HepG2 (cell line): ENCODE results near the gene CMTM1. TPM values are rescaled to one million over a fixed set of nuclear protein-coding genes. Genes with fewer than 3 reads are reported as not detected.

Source experiments
- CTCF ChIP-seq: sonication (generic); formaldehyde crosslinking; IDR thresholded peaks from 2 replicates; pipeline ENCODE4 v1.5.0; 2020; ENCODE audit warnings: mild to moderate bottlenecking, missing genetic modification reagents, moderate library complexity
- E2F5 ChIP-seq: sonication (generic); formaldehyde crosslinking; conservative IDR thresholded peaks from 2 replicates; pipeline ENCODE4 v1.4.0; 2020; ENCODE audit warnings: missing genetic modification reagents
- HNF1A ChIP-seq, 2 experiments: sonication (generic) in 1 of 2; formaldehyde crosslinking in 1 of 2; IDR thresholded peaks; 2 replicates each; pipeline versions ENCODE4 v1.4.0 to v1.6.1; 2016 to 2020; ENCODE audit warnings: borderline replicate concordance in 1 of 2, low read depth in 1 of 2, mild to moderate bottlenecking in 1 of 2, missing genetic modification reagents in 1 of 2
- MBD4 ChIP-seq: IDR thresholded peaks from 2 replicates; pipeline ENCODE4 v1.6.1; 2012; ENCODE audit warnings: low read length, inconsistent platforms, borderline replicate concordance
- POLR2AphosphoS2 ChIP-seq: IDR thresholded peaks from 2 replicates; pipeline ENCODE4 v1.6.1; 2011; ENCODE audit warnings: low read depth, low read length, improper control_type of control experiment
- PTBP1 ChIP-seq: fragments of 200-400 bp; formaldehyde crosslinking; IDR thresholded peaks from 2 replicates; pipeline ENCODE4 v1.6.1; 2018; ENCODE audit warnings: low read length, low read depth; ENCODE audit not compliant: poor library complexity, severe bottlenecking
- SP1 ChIP-seq, 2 experiments: fragments of 450-650 bp in 1 of 2; sonication (generic) in 1 of 2; formaldehyde crosslinking in 1 of 2; IDR thresholded peaks; 2 replicates each; pipeline versions ENCODE4 v1.4.0 to v1.6.1; 2016 to 2020; ENCODE audit warnings: missing genetic modification reagents in 1 of 2
- TP53 ChIP-seq: sonication (generic); formaldehyde crosslinking; conservative IDR thresholded peaks from 2 replicates; pipeline ENCODE4 v1.4.0; 2020; ENCODE audit warnings: missing genetic modification reagents
- ZNF512B ChIP-seq: sonication (generic); formaldehyde crosslinking; IDR thresholded peaks from 2 replicates; pipeline ENCODE4 v1.5.1; 2020; ENCODE audit warnings: missing genetic modification reagents, mild to moderate bottlenecking, borderline replicate concordance
- ZNF558 ChIP-seq: sonication (generic); formaldehyde crosslinking; IDR thresholded peaks from 2 replicates; pipeline ENCODE4 v1.9.0; 2022; ENCODE audit warnings: mild to moderate bottlenecking, missing genetic modification reagents, borderline replicate concordance
- ZSCAN21 ChIP-seq: sonication (generic); formaldehyde crosslinking; IDR thresholded peaks from 2 replicates; pipeline ENCODE4 v1.8.0; 2022; ENCODE audit warnings: mild to moderate bottlenecking, missing genetic modification reagents, moderate library complexity, borderline replicate concordance
- polyA plus RNA-seq, 8 experiments: library from polyadenylated mRNA; depleted of rRNA in 3 of 8; stranded (reverse) in 7 of 8; unstranded in 1 of 8; fragments of >200 nt; fragmentation: Illumina TruSeq in 4 of 8; extraction: Trizol in 4 of 8; gene quantifications; 2 replicates each; pipeline versions ENCODE4 v1.2.1 to v1.2.3, GENCODE V29; 2011 to 2016; ENCODE audit warnings: low read depth in 4 of 8, missing spikeins in 1 of 8, mixed read lengths in 1 of 8; ENCODE audit not compliant: insufficient read depth in 1 of 8
- total RNA-seq, 5 experiments: library from RNA; depleted of rRNA; stranded (reverse); fragments of >200 nt; fragmentation: Illumina TruSeq; extraction: Trizol; gene quantifications; 2 replicates each; pipeline ENCODE4 v1.2.3, GENCODE V29; 2016; ENCODE audit warnings: low read depth in 1 of 5
- TF ChIP-seq, protein P1 (sequence below): sonication (generic); formaldehyde crosslinking; IDR thresholded peaks from 2 replicates; pipeline ENCODE4 v1.5.0; 2020; ENCODE audit warnings: mild to moderate bottlenecking, low read depth, missing genetic modification reagents, borderline replicate concordance
- TF ChIP-seq, protein P2 (sequence below): sonication (generic); formaldehyde crosslinking; IDR thresholded peaks from 2 replicates; pipeline ENCODE4 v1.4.0; 2020; ENCODE audit warnings: missing genetic modification reagents

The CMTM1 gene
- total and polyA plus RNA-seq, 2 of the 13 experiments (the other 11 are each of a cell fraction or from before 2014, with no cell fraction given) = 1.7 to 2.9 TPM

DNA sequence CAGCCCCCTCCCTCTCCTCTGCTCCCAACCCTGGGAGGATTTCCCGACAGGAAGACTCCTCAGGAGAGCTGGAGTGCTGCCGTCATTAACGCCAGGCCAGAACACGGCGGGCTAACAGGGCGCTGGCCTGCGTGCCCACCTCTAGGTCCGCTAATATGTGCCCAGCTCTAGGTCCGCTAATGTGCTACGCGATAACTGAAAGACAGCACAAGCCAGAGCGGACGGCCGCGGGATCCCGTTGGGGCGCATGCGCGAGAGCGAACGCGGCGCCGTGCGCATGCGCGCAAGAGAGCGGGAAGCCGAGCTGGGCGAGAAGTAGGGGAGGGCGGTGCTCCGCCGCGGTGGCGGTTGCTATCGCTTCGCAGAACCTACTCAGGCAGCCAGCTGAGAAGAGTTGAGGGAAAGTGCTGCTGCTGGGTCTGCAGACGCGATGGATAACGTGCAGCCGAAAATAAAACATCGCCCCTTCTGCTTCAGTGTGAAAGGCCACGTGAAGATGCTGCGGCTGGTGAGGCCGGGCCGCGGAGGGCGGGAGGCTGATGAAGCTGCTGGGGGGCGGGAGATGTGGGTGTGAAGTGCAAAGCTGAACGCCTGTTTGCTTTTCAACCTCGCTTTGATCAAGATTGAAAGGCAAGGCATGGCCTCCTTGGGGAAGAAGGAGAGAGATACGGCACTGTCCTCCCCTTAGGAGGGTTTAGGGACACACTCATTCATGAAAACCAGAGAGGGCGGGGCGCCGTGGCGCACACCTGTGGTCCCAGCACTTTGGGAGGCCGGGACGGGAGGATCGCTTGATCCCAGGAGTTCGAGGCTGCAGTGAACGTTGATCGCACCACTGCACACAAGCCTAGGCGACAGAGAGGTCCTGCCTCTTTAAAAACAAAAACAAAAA is 13.7 kb upstream of the CMTM1 start, which contains the start of gene CKLF (continued):
- peak; percentile 24; the same call in 1 of the 2 replicates for TF ChIP-seq ZNF512B (CRISPR knock-in tag)
- peak; percentile 94 for TF ChIP-seq E2F5 (CRISPR knock-in tag)
- TF ChIP-seq, protein P1, sequence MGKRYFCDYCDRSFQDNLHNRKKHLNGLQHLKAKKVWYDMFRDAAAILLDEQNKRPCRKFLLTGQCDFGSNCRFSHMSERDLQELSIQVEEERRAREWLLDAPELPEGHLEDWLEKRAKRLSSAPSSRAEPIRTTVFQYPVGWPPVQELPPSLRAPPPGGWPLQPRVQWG (CRISPR knock-in tag) = no peak
- TF ChIP-seq PTBP1 = peak; percentile 43
- peak; percentile 95; the same call in 1 of the 2 replicates for TF ChIP-seq ZNF558 (CRISPR knock-in tag)
- peak; percentile 95 for TF ChIP-seq ZSCAN21
- TF ChIP-seq HNF1A (IDR thresholded peaks at IDR 0.05; ENCODE audit: low read depth) = no peak
- peak; percentile 83 for TF ChIP-seq HNF1A (CRISPR knock-in tag; IDR thresholded peaks at IDR 0.05; ENCODE audit: borderline replicate concordance)
- TF ChIP-seq SP1 (IDR thresholded peaks at IDR 0.05) = no peak
- TF ChIP-seq SP1 (CRISPR knock-in tag; IDR thresholded peaks at IDR 0.05) = 0 out of 2 replicates have a peak, but pooled peaks have one; percentile 52
- TF ChIP-seq, protein P2, sequence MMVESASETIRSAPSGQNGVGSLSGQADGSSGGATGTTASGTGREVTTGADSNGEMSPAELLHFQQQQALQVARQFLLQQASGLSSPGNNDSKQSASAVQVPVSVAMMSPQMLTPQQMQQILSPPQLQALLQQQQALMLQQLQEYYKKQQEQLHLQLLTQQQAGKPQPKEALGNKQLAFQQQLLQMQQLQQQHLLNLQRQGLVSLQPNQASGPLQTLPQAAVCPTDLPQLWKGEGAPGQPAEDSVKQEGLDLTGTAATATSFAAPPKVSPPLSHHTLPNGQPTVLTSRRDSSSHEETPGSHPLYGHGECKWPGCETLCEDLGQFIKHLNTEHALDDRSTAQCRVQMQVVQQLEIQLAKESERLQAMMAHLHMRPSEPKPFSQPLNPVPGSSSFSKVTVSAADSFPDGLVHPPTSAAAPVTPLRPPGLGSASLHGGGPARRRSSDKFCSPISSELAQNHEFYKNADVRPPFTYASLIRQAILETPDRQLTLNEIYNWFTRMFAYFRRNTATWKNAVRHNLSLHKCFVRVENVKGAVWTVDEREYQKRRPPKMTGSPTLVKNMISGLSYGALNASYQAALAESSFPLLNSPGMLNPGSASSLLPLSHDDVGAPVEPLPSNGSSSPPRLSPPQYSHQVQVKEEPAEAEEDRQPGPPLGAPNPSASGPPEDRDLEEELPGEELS = peak; percentile 62
- TF ChIP-seq TP53 = no peak; the same call in 1 of the 2 replicates
- TF ChIP-seq MBD4 = no peak
- no peak for TF ChIP-seq POLR2AphosphoS2
- TF ChIP-seq CTCF (CRISPR knock-in tag) = no peak; the same call in 1 of the 2 replicates
